ENCODE results near the gene ARID3A.
"Not testable (repeated sequence)": the region's sequence is repeated elsewhere in the genome, so short reads cannot be mapped to it uniquely, and the experiment has no call there.

Gene ARID3A

GRCh38 chr19:948842-949496, 23.1 kb downstream of the ARID3A start:
- no peak for DNase-seq (ENCODE audit: low read depth)

DNA sequence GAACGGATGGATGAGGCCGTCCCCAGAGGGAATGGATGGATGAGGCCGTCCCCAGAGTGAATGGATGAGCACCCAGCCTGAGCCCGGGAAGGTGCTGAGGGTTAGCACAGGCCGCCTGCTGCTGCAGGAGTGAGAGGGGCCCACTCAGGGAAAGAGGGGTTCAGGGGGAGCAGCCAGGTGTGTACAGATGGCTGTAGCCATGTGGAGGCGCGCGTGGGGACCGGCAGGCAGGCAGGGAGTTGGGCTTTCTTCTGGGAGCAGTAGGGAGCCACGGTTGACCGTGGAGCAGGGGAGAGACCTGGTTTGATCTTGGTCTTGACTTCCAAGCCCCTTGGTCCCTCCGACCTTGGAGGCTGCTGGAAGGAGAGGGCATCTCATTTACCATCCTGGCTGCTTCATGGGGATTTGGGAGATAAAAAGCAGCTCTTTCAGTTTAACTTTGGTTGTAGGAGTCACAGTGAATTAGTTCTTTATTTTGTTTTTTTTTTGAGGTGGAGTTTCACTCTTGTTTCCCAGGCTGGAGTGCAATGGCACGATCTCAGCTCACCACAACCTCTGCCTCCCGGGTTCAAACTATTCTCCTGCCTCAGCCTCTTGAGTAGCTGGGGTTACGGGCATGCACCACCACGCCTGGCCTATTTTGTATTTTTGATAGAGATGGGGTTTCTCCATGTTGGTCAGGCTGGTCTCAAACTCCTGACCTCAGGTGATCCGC, 24.7 kb downstream of the ARID3A start:
- no peak for DNase-seq (ENCODE audit: low read depth)

DNA sequence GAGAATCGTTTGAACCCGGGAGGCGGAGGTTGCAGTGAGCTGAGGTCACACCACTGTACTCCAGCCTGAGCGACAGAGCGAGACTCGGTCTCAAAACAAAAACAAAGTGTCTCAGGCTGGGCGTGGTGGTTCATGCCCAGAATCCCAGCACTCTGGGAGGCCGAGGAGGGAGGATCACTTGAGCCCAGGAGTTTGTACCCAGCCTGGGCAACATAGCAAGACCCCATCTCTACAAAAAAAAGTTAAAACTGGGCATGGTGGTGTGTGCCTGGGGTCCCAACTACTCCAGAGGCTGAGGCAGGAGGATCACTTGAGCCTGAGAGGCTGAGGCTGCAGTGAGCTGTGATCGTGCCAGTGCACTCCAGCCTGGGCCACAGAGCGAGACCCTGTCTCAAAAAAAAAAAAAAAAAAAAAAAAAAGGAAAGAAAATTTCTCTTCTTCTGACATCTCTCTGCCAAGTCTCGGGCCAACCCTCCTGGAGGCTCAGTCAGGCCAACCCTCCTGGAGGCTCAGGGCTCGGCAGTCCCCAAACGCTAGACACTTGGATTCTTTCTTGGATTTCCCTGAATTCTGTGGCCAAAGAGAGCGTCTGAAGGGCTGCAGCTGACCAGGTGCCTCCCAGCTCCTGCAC, 26.3 kb downstream of the ARID3A start:
- DNase-seq (ENCODE audit: low read depth): no peak

DNA sequence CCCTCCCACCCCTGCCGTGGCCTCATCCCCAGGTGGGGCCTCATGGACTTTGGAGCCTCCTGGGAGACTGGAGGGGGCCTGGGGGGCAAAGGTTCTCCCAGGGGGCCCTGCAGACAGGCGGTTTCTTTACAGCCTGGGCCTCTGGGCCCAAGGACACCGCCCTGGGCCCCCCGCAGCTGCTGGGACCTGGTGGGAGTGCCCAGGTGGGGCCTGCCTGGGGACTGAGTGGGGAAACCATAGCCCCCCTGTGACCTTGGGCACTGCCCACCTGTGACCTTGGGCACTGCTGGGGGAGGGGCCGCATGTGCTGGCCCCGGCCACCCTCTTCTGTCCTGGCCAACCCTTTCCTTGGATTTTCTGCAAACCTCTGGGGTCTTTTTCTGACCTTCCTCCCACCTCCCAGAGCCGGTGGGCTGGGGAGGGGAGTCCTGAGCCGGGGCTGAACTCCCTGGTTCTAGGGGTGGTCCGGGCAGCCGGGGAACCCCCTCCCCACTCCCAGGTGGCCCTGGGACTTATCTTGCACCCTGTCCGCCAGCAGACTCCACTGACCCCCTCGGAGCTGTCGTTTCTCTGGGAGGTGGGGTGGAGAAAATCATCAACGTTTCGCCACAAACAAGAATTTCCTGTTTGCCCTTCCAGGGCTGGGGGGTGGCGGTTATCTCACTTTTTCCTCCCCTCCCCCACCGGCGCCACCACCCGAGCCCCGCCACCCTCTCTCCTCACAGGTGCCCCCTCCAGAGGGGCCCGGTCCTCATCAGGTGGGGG, 27.0 kb downstream of the ARID3A start:
- DNase-seq (ENCODE audit: low read depth): no peak

DNA sequence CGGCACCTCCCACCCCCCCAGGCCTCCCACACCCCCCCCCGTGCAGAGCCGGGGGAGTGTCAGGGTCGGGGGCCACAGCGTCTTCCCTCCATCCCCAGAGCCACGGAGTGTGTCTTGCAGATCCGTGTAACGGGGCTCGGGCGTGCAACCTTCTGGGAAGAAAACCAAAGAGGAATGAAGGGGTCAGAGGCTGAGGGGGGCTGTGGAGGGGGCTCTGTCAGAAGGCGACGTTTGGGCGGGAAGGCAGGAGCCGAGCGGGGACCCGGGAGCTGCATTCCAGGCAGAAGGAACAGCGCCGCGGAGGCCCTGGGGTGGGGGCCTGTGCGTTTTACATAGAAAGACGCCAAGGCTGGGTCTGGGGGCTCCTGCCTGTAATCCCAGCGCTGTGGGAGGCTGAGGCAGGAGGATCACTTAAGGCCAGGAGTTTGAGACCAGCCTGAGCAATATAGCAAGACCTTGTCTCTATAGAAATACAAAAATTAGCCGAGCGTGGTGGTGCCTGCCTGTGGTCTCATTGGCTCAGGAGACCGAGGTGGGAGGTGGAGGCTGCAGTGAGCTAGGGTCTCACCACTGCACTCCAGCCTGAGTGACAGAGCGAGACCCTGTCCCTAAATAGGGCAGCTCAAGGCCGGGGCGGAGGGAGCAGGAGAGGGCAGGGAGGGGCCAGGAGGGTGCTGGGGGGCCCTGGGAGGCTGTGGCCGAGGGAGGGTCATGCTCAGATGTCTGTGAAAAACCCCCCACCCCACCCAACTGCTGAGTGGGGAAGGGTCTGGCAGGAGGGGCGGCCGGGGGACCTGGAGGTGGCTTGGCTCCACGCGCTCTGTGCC, 27.8 kb downstream of the ARID3A start:
- no peak for DNase-seq (ENCODE audit: low read depth)

- DNase-seq (ENCODE audit: low read depth): no peak
Measured at GRCh38 chr19:954272-954671, 28.4 kb downstream of the ARID3A start.

DNA sequence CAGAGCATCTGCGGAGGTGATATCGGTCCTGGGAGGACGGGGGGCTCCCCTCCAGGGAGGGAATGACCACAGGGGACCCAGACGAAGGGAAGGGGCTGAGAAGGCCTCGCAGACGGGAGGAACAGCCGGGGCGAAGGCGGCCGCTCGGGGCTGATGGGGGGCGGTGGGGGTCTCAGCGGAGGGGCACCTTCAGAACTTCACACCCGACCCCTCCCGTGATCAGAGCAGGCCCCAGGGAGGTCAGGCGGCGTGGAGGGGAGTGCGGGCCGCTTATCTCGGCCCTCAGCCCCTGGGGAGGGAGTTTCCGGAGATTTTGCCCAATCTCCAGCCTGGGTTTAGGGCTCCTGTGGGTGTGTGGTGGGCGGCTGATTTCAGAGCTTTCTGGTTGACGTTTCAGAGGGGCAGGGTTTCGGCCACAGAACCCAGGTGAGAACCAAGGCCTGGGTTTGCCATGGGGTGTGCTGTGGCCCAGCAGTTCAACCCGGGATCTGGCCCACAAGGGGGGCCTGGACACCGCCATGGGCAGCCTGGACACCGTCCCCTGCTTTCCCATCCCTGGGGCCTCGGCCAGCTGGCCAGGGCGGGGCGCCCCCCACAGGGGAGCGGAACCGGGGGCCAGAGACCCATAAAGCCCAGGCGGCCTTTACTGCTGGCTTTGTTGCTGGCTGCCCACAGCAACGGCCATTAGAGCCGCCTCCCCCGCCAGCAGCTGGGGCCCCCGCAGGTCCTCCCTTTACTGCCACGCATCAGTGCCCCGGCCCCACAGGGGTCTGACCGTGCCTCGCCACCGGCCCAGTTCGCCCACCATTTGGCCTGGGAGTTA, 29.0 kb downstream of the ARID3A start:
- no peak for DNase-seq (ENCODE audit: low read depth)

DNA sequence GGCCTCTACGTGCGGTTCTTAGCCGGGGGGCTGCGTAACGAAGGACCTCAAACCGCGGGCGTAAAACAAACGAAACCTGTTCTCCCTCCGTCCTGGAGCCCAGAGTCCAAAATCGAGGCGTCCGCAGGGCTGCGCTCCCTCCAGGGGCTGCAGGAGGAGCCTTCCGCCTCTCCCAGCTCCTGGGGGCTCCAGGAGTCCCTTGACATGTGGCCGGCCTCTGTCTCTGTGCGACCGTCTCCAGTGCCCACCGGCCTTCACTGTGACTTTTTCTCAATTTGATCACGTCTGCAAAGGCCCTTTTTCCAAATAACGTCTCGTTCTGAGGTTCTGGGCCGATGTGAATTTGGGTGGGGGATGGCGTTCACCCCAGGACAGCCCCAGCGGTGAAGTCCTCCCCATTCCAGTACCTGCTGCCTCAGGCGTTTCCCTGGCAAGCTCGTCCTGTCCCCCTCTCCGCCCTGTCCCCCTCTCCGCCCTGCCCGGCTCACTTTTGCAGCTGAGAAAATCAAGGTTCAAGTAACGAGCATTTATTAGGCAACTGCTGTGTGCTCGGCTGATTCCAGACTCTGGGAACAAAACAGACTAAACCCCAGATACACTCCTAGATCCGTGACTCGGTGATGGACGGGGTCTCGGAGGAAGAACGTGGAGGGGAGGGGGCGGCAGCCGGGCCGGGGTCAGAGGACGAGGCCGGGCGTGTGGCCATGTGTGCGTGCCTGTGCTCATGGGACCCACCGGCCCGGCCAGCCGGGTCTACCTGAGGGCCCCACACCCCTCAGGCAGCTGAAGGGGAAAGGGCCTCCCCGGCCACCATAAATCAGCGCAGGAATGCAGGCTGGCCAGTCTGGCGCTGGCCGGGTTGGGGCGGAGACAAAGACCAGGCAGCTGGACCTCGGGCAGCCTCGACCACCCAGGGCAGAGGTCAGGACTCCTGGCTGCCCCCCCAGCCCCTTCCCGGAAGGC, 30.2 kb downstream of the ARID3A start:
- no peak for DNase-seq (ENCODE audit: low read depth)

GRCh38 chr19:956766-957440, 31.1 kb downstream of the ARID3A start:
- DNase-seq (ENCODE audit: low read depth): no peak

- DNase-seq (ENCODE audit: low read depth): not testable (repeated sequence)
Measured at GRCh38 chr19:957578-957977, 31.7 kb downstream of the ARID3A start.

- no peak for DNase-seq (ENCODE audit: low read depth)
Measured at GRCh38 chr19:958967-959855, 33.4 kb downstream of the ARID3A start.

DNA sequence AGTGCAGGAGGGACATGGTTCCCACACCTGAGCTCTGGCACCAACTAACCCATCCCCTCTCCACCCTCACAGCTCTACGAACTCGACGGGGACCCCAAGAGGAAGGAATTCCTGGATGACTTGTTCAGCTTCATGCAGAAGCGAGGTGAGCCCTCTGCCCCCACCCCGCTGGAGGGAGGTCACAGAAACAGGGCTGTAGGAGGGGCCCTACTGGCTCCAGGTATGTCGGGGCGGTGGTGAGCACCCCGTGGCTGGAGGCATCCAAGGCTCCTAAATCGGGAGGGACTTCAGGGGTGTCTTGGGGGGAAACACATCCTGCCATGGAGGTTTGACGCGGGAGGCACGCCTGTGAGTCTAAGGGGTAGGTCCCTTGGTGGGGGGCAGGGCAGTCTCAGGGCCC, 34.2 kb downstream of the ARID3A start:
- no peak for DNase-seq (ENCODE audit: low read depth)

- no peak for DNase-seq (ENCODE audit: low read depth)
Measured at GRCh38 chr19:960601-960938, 34.7 kb downstream of the ARID3A start.

DNA sequence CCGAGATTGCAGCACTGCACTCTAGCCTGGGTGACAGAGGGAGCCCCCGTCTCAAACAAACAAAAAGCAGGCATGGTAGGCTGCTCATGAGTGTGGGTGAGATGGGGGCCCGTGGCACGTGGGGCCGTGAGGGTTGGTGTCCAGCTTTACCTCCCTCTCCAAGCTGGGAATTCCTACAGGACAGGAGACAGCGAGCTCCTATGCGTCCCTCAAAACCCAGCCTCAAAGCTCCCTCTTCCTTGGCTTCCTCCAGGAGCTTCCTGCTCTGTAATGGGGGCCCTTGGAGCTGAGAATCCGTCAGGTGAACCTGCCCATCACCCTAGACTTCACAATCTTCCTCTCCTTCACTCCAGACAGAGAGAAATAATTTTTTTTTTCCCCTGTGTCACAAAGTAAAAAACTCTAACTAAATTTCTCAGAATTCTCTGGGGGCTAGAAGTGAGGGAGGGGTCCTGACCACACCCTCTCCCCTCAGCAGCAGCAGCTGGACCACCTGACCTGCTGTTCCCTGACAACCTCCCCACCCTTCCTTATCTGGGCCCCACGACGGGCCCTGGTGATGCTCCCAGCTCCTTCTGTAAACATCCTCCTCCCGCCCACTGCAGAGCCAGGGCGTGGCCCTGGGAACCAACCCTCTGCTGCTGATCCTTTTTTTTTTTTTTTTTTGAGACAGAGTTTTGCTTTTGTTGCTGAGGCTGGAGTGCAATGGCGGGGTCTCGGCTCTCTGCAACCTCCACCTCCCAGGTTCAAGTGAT, 36.2 kb downstream of the ARID3A start:
- no peak for DNase-seq (ENCODE audit: low read depth)

- DNase-seq (ENCODE audit: low read depth): no peak
Measured at GRCh38 chr19:962683-963400, 37.0 kb downstream of the ARID3A start.

- no peak for DNase-seq (ENCODE audit: low read depth)
Measured at GRCh38 chr19:963486-963951, 37.7 kb downstream of the ARID3A start.

DNA sequence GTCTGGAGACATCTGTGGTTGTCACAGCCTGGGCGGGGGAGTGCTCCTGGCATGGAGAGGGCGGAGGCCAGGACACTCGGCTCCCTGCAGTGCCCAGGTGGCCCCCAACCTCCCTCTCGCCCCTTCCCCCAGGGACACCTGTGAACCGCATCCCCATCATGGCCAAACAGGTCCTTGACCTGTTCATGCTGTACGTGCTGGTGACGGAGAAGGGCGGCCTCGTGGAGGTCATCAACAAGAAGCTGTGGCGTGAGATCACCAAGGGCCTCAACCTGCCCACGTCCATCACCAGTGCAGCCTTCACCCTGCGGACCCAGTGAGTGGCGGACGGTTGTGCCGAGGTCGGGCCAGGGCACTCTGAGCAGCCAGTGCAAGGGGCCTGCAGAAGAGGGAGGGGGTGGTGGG, 38.3 kb downstream of the ARID3A start:
- DNase-seq (ENCODE audit: low read depth): no peak
